Neural cell (in vitro differentiated cells): ENCODE measurements around the gene PLEKHA5.

Experiments
- MXI1 ChIP-seq: fragments of 450-650 bp; conservative IDR thresholded peaks from 2 replicates; pipeline ENCODE4 v1.6.1; 2014; ENCODE audit warnings: antibody characterized with exemption, mild to moderate bottlenecking; ENCODE audit not compliant: poor library complexity, severe bottlenecking
- POLR2AphosphoS5 ChIP-seq: IDR thresholded peaks from 2 replicates; pipeline ENCODE4 v1.6.1; 2012
- RAD21 ChIP-seq: fragments of 450-650 bp; conservative IDR thresholded peaks from 2 replicates; pipeline ENCODE4 v1.6.1; 2014; ENCODE audit warnings: antibody characterized with exemption, mild to moderate bottlenecking, moderate library complexity
- TAF1 ChIP-seq: IDR thresholded peaks from 2 replicates; pipeline ENCODE4 v1.6.1; 2012; ENCODE audit warnings: low read depth
- TF ChIP-seq, protein P1 (sequence below): fragments of 450-650 bp; IDR thresholded peaks from 2 replicates; pipeline ENCODE4 v1.5.1; 2014; ENCODE audit warnings: antibody characterized with exemption, mild to moderate bottlenecking, moderate library complexity; ENCODE audit not compliant: poor library complexity, severe bottlenecking
- TF ChIP-seq, protein P2 (sequence below): IDR thresholded peaks from 2 replicates; pipeline ENCODE4 v1.6.1; 2012; ENCODE audit warnings: borderline replicate concordance

DNA sequence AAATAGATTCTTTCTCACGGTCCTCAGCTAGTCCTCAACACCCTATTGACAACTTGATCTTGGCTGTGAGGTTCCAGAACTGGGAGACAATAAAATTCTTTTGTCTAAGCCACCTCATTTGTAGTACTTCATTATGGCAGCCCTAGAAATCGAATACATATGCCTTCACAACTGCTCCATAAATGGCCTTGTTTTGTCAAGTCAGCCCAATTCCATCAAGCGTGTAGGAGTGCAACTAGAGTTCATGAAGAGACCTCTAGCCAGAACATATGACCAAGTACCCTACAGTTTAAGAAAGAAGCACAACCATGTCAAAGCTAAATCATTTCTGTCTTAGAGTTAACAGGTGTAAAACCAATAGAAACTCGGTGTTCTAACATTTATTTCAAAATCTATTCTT, 45.0 kb upstream of the PLEKHA5 start:
- TF ChIP-seq POLR2AphosphoS5 = no peak
- TF ChIP-seq, protein P1, sequence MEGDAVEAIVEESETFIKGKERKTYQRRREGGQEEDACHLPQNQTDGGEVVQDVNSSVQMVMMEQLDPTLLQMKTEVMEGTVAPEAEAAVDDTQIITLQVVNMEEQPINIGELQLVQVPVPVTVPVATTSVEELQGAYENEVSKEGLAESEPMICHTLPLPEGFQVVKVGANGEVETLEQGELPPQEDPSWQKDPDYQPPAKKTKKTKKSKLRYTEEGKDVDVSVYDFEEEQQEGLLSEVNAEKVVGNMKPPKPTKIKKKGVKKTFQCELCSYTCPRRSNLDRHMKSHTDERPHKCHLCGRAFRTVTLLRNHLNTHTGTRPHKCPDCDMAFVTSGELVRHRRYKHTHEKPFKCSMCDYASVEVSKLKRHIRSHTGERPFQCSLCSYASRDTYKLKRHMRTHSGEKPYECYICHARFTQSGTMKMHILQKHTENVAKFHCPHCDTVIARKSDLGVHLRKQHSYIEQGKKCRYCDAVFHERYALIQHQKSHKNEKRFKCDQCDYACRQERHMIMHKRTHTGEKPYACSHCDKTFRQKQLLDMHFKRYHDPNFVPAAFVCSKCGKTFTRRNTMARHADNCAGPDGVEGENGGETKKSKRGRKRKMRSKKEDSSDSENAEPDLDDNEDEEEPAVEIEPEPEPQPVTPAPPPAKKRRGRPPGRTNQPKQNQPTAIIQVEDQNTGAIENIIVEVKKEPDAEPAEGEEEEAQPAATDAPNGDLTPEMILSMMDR = no peak
- TF ChIP-seq, protein P2, sequence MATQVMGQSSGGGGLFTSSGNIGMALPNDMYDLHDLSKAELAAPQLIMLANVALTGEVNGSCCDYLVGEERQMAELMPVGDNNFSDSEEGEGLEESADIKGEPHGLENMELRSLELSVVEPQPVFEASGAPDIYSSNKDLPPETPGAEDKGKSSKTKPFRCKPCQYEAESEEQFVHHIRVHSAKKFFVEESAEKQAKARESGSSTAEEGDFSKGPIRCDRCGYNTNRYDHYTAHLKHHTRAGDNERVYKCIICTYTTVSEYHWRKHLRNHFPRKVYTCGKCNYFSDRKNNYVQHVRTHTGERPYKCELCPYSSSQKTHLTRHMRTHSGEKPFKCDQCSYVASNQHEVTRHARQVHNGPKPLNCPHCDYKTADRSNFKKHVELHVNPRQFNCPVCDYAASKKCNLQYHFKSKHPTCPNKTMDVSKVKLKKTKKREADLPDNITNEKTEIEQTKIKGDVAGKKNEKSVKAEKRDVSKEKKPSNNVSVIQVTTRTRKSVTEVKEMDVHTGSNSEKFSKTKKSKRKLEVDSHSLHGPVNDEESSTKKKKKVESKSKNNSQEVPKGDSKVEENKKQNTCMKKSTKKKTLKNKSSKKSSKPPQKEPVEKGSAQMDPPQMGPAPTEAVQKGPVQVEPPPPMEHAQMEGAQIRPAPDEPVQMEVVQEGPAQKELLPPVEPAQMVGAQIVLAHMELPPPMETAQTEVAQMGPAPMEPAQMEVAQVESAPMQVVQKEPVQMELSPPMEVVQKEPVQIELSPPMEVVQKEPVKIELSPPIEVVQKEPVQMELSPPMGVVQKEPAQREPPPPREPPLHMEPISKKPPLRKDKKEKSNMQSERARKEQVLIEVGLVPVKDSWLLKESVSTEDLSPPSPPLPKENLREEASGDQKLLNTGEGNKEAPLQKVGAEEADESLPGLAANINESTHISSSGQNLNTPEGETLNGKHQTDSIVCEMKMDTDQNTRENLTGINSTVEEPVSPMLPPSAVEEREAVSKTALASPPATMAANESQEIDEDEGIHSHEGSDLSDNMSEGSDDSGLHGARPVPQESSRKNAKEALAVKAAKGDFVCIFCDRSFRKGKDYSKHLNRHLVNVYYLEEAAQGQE = no peak
- no peak for TF ChIP-seq RAD21
- no peak for TF ChIP-seq TAF1
- TF ChIP-seq MXI1 = no peak
